Measurements from ENCODE around the gene KHDC3L. TPM values are rescaled to one million over a fixed set of nuclear protein-coding genes. Genes with fewer than 3 reads are reported as not detected.

The KHDC3L gene
- total and polyA plus RNA-seq, 2 of the 8 experiments (the other 6 are each of a cell fraction or from before 2014, with no cell fraction given), result 0.11 TPM; not detected in 1

DNA sequence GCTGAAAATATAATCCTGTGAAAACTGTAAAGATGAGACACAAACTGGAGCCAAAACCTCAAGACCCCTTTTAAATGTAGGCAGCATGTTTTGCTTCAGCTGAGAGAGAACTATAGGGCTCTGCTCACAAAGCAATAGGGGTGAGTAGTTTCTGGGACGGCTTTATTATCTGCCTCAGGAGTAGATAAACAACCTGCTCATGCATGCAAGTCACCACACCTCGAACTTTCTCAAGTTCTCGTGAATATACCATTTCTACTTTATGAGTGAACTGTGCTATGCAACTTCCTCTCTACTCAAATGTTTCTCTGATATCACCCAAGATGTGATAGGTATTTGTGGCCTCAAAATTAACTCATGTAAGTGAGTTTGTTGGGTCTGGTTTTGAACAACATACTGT is 14.8 kb downstream of the KHDC3L start:
- Histone ChIP-seq H3K14ac (ENCODE audit: insufficient read length) (no peak overlapping the region), H3K27me3 (replicated peaks in 1 of 4; ENCODE audit: control insufficient read depth in 3 of 4, extremely low read depth in 1 of 4, insufficient read depth in 3 of 4, low read length in 3 of 4) (no peaks in the 10 kb centered on the region), H3K79me1 (ENCODE audit: low read depth, low read length) (no peaks in the 10 kb centered on the region), H3K9me3 (ENCODE audit: insufficient read depth in 2 of 2, low read depth in 1 of 2, low read length in 1 of 2) (peaks cover 0 to 2% of the 10 kb centered on the region in 2 experiments; a peak in 1 of 4 replicates), H3K27ac (ENCODE audit: low read depth, low read length) (no peak overlapping the region), H4K91ac (replicated peaks; ENCODE audit: insufficient read length, low read length) (no peak overlapping the region), H3K56ac (replicated peaks; ENCODE audit: insufficient read length, low read depth, low read length) (no peak overlapping the region), H2AFZ (ENCODE audit: low read length) (no peak overlapping the region), H2BK15ac (ENCODE audit: low read length) (no peak overlapping the region), H3K4me2 (ENCODE audit: insufficient read depth in 1 of 2, low read depth in 2 of 2, low read length in 2 of 2) (no peak overlapping the region), H2BK12ac (ENCODE audit: low read depth, low read length) (no peak overlapping the region), H2AK5ac (ENCODE audit: low read depth, low read length) (no peak overlapping the region), H3K23ac (ENCODE audit: insufficient read length) (no peak overlapping the region), H3K9ac (replicated peaks in 1 of 4; ENCODE audit: extremely low read depth in 1 of 4, low read depth in 3 of 4, low read length in 3 of 4) (no peak overlapping the region), H2BK20ac (ENCODE audit: low read length) (no peak overlapping the region), H3K23me2 (ENCODE audit: low read depth, low read length) (no peaks in the 10 kb centered on the region), H3K4ac (replicated peaks; ENCODE audit: insufficient read length, low read depth, low read length) (no peak overlapping the region), H4K20me1 (replicated peaks in 1 of 2; ENCODE audit: control insufficient read depth in 1 of 2, insufficient read depth in 2 of 2, low read length in 2 of 2) (no peaks in the 10 kb centered on the region), H3K4me3 (ENCODE audit: extremely low read depth in 1 of 4, insufficient read depth in 2 of 4, low read depth in 3 of 4, low read length in 4 of 4) (no peak overlapping the region), H2BK5ac (ENCODE audit: low read depth, low read length) (no peak overlapping the region), H2BK120ac (replicated peaks; ENCODE audit: low read depth, low read length) (no peak overlapping the region), H4K8ac (ENCODE audit: extremely low read depth, insufficient read depth, low read length) (no peak overlapping the region), H4K5ac (ENCODE audit: insufficient read length, low read depth, low read length) (no peak overlapping the region), H3K36me3 (ENCODE audit: control insufficient read depth in 2 of 4, insufficient read depth in 4 of 4, low read length in 3 of 4) (no peaks in the 10 kb centered on the region), H3K79me2 (ENCODE audit: control insufficient read depth in 1 of 2, insufficient read depth in 2 of 2, low read length in 2 of 2) (no peaks in the 10 kb centered on the region), H3K18ac (ENCODE audit: extremely low read depth, low read length) (no peak overlapping the region), H3K4me1 (replicated peaks in 1 of 4; ENCODE audit: control insufficient read depth in 3 of 4, insufficient read depth in 4 of 4, low read length in 3 of 4) (no peaks in the 10 kb centered on the region)
- no peak for FAIRE-seq
- WGBS, 2 experiments (ENCODE audit: extremely low coverage in 1 of 2, insufficient coverage in 1 of 2, insufficient read length in 1 of 2, insufficient replicate concordance in 2 of 2, low coverage in 1 of 2, low lambda C conversion rate in 2 of 2, missing lambda C conversion rate in 1 of 2), result 82% methylated on average over 3 of the region's 3 CpGs; no CpG with 5 or more reads in 1 of the 2 experiments
- no peak for DNase-seq (ENCODE audit: low read depth in 1 of 2, low spot score in 2 of 2)
- POLR2A ChIA-PET (ENCODE audit: partially characterized antibody), result no interaction called here
- CTCF ChIA-PET (ENCODE audit: partially characterized antibody), result interaction anchor here (0.9 to 1.5 kb wide), 4 partner anchors 10 to 50 kb away, joined by 3 to 7 read pairs (median 4); no protein-coding TSS in a partner anchor
- TF ChIP-seq SRF (IDR thresholded peaks at IDR 0.05; ENCODE audit: low read depth, low read length) (no peak), SP4 (IDR thresholded peaks at IDR 0.05; ENCODE audit: low read length) (no peak), YY1 (IDR thresholded peaks at IDR 0.05; ENCODE audit: low read depth, low read length) (no peak), GABPA (IDR thresholded peaks at IDR 0.05; ENCODE audit: borderline replicate concordance, insufficient read depth, low read length) (no peak), BCL11A (IDR thresholded peaks at IDR 0.05; ENCODE audit: low read depth in 2 of 2, low read length in 2 of 2) (no peak), POLR2AphosphoS5 (IDR thresholded peaks at IDR 0.05; ENCODE audit: low read depth, low read length) (no peak), TBP (IDR thresholded peaks at IDR 0.05; ENCODE audit: low read depth, low read length) (no peak), RXRA (IDR thresholded peaks at IDR 0.05; ENCODE audit: insufficient read depth, low read depth, low read length) (no peak), RBBP5 (IDR thresholded peaks at IDR 0.05; ENCODE audit: borderline replicate concordance, low read depth, low read length) (no peak), FOSL1 (IDR thresholded peaks at IDR 0.05; ENCODE audit: insufficient read depth, low read depth, low read length) (no peak)
- TF ChIP-seq, protein P1, sequence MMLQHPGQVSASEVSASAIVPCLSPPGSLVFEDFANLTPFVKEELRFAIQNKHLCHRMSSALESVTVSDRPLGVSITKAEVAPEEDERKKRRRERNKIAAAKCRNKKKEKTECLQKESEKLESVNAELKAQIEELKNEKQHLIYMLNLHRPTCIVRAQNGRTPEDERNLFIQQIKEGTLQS (IDR thresholded peaks at IDR 0.05; ENCODE audit: insufficient read depth, low read depth, low read length), result no peak

Data from H1 (cell line).